H1 (cell line): Measurements from ENCODE around the gene SEMA6A.

Source experiments
- CEBPB ChIP-seq: IDR thresholded peaks from 2 replicates; pipeline ENCODE4 v1.6.1; 2012; ENCODE audit warnings: low read depth, low read length
- CREB1 ChIP-seq: IDR thresholded peaks from 2 replicates; pipeline ENCODE4 v1.6.1; 2012; ENCODE audit warnings: inconsistent platforms
- EP300 ChIP-seq, 2 experiments: IDR thresholded peaks; 1 replicate in 1 of 2; 2 replicates in 1 of 2; pipeline ENCODE4 v1.6.1; 2011 to 2012; ENCODE audit warnings: low read depth in 2 of 2, low read length in 2 of 2, mild to moderate bottlenecking in 2 of 2, borderline replicate concordance in 1 of 2, inconsistent platforms in 1 of 2, moderate library complexity in 1 of 2
- GTF2F1 ChIP-seq: IDR thresholded peaks from 2 replicates; pipeline ENCODE4 v1.6.1; 2012; ENCODE audit warnings: low read depth, low read length, improper control_type of control experiment, borderline replicate concordance
- MAFK ChIP-seq: IDR thresholded peaks from 2 replicates; pipeline ENCODE4 v1.6.1; 2012; ENCODE audit warnings: low read depth, mild to moderate bottlenecking, improper control_type of control experiment, low read length
- RAD21 ChIP-seq, 2 experiments: IDR thresholded peaks in 1 of 2; conservative IDR thresholded peaks in 1 of 2; 2 replicates each; pipeline ENCODE4 v1.6.1; 2011; ENCODE audit warnings: low read depth in 2 of 2, low read length in 2 of 2, improper control_type of control experiment in 1 of 2, inconsistent platforms in 1 of 2, mild to moderate bottlenecking in 1 of 2, moderate library complexity in 1 of 2
- RBBP5 ChIP-seq: IDR thresholded peaks from 2 replicates; pipeline ENCODE4 v1.7.1; 2012; ENCODE audit warnings: low read depth, mild to moderate bottlenecking, inconsistent platforms, low read length, moderate library complexity, borderline replicate concordance
- RFX5 ChIP-seq: IDR thresholded peaks from 2 replicates; pipeline ENCODE4 v1.6.1; 2011; ENCODE audit warnings: low read depth, low read length, improper control_type of control experiment, borderline replicate concordance
- RXRA ChIP-seq: IDR thresholded peaks from 2 replicates; pipeline ENCODE4 v1.6.1; 2011; ENCODE audit warnings: low read depth, mild to moderate bottlenecking, low read length, moderate library complexity; ENCODE audit not compliant: insufficient read depth
- SP2 ChIP-seq: IDR thresholded peaks from 2 replicates; pipeline ENCODE4 v1.6.1; 2012; ENCODE audit warnings: mild to moderate bottlenecking, low read length, inconsistent platforms
- TCF12 ChIP-seq: IDR thresholded peaks from 2 replicates; pipeline ENCODE4 v1.6.1; 2011; ENCODE audit warnings: low read depth, mild to moderate bottlenecking, low read length
- YY1 ChIP-seq: IDR thresholded peaks from 2 replicates; pipeline ENCODE4 v1.6.1; 2011; ENCODE audit warnings: low read depth, mild to moderate bottlenecking, low read length
- TF ChIP-seq, protein P1 (sequence below), 3 experiments: IDR thresholded peaks; 1 replicate in 2 of 3; 2 replicates in 1 of 3; pipeline versions ENCODE4 v1.5.1 to v1.6.1; 2011; ENCODE audit warnings: low read length in 3 of 3, mild to moderate bottlenecking in 3 of 3, inconsistent platforms in 2 of 3, low read depth in 1 of 3, moderate library complexity in 1 of 3; ENCODE audit not compliant: insufficient read depth in 1 of 3; ENCODE audit errors: control extremely low read depth in 1 of 3
- TF ChIP-seq, protein P2 (sequence below): IDR thresholded peaks from 2 replicates; pipeline ENCODE4 v1.6.1; 2012; ENCODE audit warnings: low read length, inconsistent platforms

DNA sequence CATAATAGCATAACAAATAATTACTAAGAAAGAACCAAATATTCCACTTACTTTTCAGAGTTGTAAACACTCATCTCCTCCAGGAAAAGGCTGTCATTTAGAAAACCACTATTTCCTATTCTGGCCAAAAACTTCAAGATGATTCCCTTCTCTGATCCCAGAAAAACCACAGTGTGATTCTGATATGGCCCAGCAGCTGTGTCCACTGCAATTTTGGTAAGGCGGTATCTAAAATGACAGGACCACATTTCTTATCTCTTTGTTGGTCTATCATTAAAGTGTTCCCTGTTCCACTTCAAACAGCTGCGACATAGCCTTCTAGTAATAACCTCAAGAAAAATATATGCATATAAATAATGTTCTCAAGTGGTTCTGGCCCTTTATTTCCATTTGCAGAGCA, 96.1 kb downstream of the SEMA6A start:
- TF ChIP-seq RXRA (no peak), CEBPB (no peak), TCF12 (no peak), RAD21 (IDR thresholded peaks at IDR 0.05 in 1 of 2, conservative IDR thresholded peaks at IDR 0.05 in 1 of 2; ENCODE audit: low read depth in 2 of 2, low read length in 2 of 2) (no peak), RBBP5 (no peak), EP300 (IDR thresholded peaks at IDR 0.05; ENCODE audit: borderline replicate concordance in 1 of 2, low read depth in 2 of 2, low read length in 2 of 2) (no peak), YY1 (no peak), RFX5 (no peak), SP2 (no peak), GTF2F1 (no peak), MAFK (no peak), CREB1 (no peak)
- TF ChIP-seq, protein P1, sequence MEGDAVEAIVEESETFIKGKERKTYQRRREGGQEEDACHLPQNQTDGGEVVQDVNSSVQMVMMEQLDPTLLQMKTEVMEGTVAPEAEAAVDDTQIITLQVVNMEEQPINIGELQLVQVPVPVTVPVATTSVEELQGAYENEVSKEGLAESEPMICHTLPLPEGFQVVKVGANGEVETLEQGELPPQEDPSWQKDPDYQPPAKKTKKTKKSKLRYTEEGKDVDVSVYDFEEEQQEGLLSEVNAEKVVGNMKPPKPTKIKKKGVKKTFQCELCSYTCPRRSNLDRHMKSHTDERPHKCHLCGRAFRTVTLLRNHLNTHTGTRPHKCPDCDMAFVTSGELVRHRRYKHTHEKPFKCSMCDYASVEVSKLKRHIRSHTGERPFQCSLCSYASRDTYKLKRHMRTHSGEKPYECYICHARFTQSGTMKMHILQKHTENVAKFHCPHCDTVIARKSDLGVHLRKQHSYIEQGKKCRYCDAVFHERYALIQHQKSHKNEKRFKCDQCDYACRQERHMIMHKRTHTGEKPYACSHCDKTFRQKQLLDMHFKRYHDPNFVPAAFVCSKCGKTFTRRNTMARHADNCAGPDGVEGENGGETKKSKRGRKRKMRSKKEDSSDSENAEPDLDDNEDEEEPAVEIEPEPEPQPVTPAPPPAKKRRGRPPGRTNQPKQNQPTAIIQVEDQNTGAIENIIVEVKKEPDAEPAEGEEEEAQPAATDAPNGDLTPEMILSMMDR (IDR thresholded peaks at IDR 0.05; ENCODE audit: control extremely low read depth in 1 of 3, insufficient read depth in 1 of 3, low read depth in 1 of 3, low read length in 3 of 3) = no peak
- TF ChIP-seq, protein P2, sequence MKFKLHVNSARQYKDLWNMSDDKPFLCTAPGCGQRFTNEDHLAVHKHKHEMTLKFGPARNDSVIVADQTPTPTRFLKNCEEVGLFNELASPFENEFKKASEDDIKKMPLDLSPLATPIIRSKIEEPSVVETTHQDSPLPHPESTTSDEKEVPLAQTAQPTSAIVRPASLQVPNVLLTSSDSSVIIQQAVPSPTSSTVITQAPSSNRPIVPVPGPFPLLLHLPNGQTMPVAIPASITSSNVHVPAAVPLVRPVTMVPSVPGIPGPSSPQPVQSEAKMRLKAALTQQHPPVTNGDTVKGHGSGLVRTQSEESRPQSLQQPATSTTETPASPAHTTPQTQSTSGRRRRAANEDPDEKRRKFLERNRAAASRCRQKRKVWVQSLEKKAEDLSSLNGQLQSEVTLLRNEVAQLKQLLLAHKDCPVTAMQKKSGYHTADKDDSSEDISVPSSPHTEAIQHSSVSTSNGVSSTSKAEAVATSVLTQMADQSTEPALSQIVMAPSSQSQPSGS = no peak
